Ishikawa (cell line): ENCODE data around the gene GPRASP3.

ENCODE experiments used
- EP300 ChIP-seq: IDR thresholded peaks from 2 replicates; pipeline ENCODE4 v1.6.1; 2012; ENCODE audit warnings: borderline replicate concordance
- FOXM1 ChIP-seq: IDR thresholded peaks from 2 replicates; pipeline ENCODE4 v1.6.1; 2012; ENCODE audit warnings: low read depth, borderline replicate concordance
- MAX ChIP-seq: IDR thresholded peaks from 2 replicates; pipeline ENCODE4 v1.6.1; 2012
- TAF1 ChIP-seq: IDR thresholded peaks from 2 replicates; pipeline ENCODE4 v1.6.1; 2012; ENCODE audit warnings: low read depth, mild to moderate bottlenecking
- YY1 ChIP-seq: IDR thresholded peaks from 2 replicates; pipeline ENCODE4 v1.6.1; 2012; ENCODE audit warnings: low read depth

DNA sequence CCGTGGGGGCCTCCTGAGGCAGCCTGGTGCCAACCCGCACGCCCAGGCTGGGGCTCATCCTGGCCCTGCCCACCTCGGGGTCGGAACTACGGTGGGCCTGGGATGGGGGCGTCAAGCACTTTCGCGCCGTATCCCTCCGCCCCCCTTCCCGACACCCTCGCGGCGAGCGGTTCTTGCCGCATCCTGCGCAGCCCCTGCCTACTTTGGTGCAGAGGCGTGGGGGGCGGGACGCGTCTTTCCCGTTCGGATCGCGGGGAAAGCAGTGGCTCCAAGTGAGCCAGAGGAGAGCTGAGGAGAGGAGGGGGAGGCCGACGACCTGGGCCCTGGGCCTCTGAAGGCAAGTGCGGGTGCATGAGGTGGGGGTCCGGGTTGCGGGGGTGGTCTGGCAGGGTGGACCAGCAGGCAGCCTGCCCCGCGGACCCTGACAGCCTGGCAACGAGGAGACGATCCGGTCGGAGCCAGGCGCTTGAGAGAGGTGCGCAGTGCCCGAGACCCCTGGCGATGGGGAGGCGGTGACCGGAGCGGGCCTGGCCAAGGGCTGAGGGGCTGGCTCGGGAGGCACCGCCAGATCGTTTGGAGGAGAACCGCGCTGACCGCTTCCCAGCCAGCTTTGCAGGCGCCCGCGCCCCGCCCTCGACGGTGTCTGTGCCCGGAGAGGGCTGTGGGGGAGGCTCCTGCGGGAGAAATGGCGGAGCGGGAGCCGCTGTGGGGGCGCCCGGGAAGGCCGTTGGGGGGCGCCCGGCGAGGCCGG, 8.2 kb upstream of the GPRASP3 start, which contains the start of gene GPRASP2:
- TF ChIP-seq YY1 (peak; percentile 52; the same call in 1 of the 2 replicates), TAF1 (0 out of 2 replicates have a peak, but pooled peaks have one; percentile 20), FOXM1 (no peak), EP300 (no peak), MAX (no peak)
